Testis (tissue), 3 donors: Measurements from ENCODE around the gene GLG1. TPM values are rescaled to one million over a fixed set of nuclear protein-coding genes. Genes with fewer than 3 reads are reported as not detected.

ENCODE experiments used
- DNase-seq: peaks from one replicate; pipeline ENCODE4 v3.0.0-alpha.2; 2019
- H3K27ac ChIP-seq, 2 donors: fragments of 200-600 bp; sonication (generic); one replicate each; pipeline ENCODE4 v1.5.1; 2019
- H3K27me3 ChIP-seq: fragments of 200-600 bp; sonication (generic); one replicate; pipeline ENCODE4 v1.5.1; 2019
- H3K36me3 ChIP-seq: fragments of 200-600 bp; sonication (generic); one replicate; pipeline ENCODE4 v1.5.1; 2017; ENCODE audit warnings: low read depth; ENCODE audit errors: missing control alignments
- H3K4me1 ChIP-seq: fragments of 200-600 bp; sonication (generic); one replicate; pipeline ENCODE4 v1.5.1; 2019
- H3K4me3 ChIP-seq, 2 donors: fragments of 200-600 bp; sonication (generic); one replicate each; pipeline ENCODE4 v1.5.1; 2017 to 2019
- H3K9me3 ChIP-seq: fragments of 200-600 bp; sonication (generic); one replicate; pipeline ENCODE4 v1.5.1; 2017
- POLR2A ChIP-seq: fragments of 450-650 bp; IDR thresholded peaks from one replicate; pipeline ENCODE4 v1.6.1; 2017; ENCODE audit warnings: antibody characterized with exemption, mild to moderate bottlenecking, moderate library complexity
- WGBS, 2 donors: methylation state at CpG; one replicate each; pipeline ENCODE4 v1.1.5; 2018; 5-methylcytosine and 5-hydroxymethylcytosine counted together
- intact Hi-C: fragments of 100-400 bp; cut with DNase I; formaldehyde crosslinking; loops from one replicate; pipeline ENCODE4 v1.15.1; 2023; ENCODE audit warnings: low total_unique reads
- polyA plus RNA-seq: library from polyadenylated mRNA; stranded (reverse); fragments of 350-450 nt; fragmentation: Illumina TruSeq; extraction: RNeasy Lipid Tissue Mini Kit (QIAGEN cat#74804); gene quantifications from one replicate; pipeline ENCODE4 v1.2.3, GENCODE V29; 2014; ENCODE audit warnings: low read depth, low replicate concordance; ENCODE audit not compliant: insufficient read depth
- total RNA-seq, 2 donors: library from RNA; depleted of rRNA; stranded (reverse); fragments of >200 nt; gene quantifications; one replicate each; pipeline ENCODE4 v1.2.3, GENCODE V29; 2016
- TF ChIP-seq, protein P1 (sequence below), 3 experiments: fragments of 450-650 bp in 2 of 3; fragments of 200-600 bp in 1 of 3; sonication (generic) in 1 of 3; IDR thresholded peaks; one replicate each; pipeline ENCODE4 v1.5.1; 2016 to 2019; ENCODE audit warnings: antibody characterized with exemption in 3 of 3, mild to moderate bottlenecking in 2 of 3, moderate library complexity in 1 of 3

Gene GLG1
- total and polyA plus RNA-seq, 3 donors from 2014 or later, result 151 to 268 (median 206) TPM

DNA sequence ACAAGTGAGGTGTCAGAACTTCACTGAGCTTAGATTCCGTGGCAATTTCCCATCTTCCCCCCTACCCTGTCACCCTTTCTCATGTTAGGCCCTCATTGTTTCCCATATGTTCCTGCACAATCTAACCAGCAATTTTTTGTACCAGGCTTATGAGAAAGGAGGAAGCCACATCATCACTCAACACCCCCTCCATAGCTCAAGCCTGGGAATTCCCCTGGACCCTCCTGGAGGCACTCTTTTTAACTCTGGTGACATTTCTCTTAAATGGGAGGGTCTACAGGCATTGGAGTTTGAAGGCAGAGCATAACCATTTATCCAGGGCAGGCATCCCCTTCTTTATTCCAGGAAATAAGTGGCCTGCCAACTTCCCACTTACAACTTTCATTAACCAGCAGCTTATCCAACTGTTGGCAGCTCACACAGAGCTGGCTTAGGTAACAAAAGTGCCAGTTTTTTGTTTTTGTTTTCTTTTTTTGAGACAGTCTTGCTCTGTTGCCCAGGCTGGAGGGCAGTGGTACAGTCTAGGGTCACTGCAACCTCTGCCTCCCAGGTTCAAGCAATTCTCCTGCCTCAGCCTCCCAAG lies 10.4 kb upstream of the GLG1 start:
- TF ChIP-seq POLR2A, result no peak
- TF ChIP-seq, protein P1, sequence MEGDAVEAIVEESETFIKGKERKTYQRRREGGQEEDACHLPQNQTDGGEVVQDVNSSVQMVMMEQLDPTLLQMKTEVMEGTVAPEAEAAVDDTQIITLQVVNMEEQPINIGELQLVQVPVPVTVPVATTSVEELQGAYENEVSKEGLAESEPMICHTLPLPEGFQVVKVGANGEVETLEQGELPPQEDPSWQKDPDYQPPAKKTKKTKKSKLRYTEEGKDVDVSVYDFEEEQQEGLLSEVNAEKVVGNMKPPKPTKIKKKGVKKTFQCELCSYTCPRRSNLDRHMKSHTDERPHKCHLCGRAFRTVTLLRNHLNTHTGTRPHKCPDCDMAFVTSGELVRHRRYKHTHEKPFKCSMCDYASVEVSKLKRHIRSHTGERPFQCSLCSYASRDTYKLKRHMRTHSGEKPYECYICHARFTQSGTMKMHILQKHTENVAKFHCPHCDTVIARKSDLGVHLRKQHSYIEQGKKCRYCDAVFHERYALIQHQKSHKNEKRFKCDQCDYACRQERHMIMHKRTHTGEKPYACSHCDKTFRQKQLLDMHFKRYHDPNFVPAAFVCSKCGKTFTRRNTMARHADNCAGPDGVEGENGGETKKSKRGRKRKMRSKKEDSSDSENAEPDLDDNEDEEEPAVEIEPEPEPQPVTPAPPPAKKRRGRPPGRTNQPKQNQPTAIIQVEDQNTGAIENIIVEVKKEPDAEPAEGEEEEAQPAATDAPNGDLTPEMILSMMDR (IDR thresholded peaks at IDR 0.05), result no peak
- Histone ChIP-seq H3K27me3 (no peaks in the 10 kb centered on the region), H3K9me3 (no peaks in the 10 kb centered on the region), H3K4me1 (no peaks in the 10 kb centered on the region), H3K4me3 (no peak overlapping the region), H3K27ac (no peak overlapping the region), H3K36me3 (no peaks in the 10 kb centered on the region)
- no peak for DNase-seq
- intact Hi-C loops, result no loop called here
- WGBS, 2 donors, result 96 to 100% methylated on average over 1 of the region's 1 CpG

DNA sequence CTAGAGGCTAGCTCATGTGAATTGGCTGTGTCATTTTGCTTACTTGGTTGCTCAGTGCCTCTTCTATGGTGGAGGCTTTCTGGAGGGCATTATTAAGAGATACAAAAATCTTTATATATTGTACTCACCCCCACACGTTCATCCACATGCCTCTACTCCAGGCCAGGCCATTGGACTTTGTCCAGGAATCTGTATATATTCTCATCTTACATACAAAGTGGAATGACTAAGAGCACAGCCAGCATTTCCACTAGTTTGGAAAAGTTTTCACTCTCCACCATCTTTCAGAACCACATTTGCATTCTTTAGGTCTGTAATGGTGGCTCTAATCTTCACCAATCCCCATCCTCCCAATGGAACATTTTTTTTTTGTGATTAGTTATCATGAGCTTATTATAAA lies 4.8 kb upstream of the GLG1 start:
- H3K27me3 ChIP-seq, result no peaks in the 10 kb centered on the region
- intact Hi-C loops, result no loop called here
- no peaks in the 10 kb centered on the region for H3K4me1 ChIP-seq
- TF ChIP-seq, protein P1 (IDR thresholded peaks at IDR 0.05), result no peak
- TF ChIP-seq POLR2A, result no peak
- no peaks in the 10 kb centered on the region for H3K9me3 ChIP-seq
- WGBS, 2 donors, result 70 to 91% methylated on average over 1 of the region's 1 CpG
- H3K36me3 ChIP-seq, result no peaks in the 10 kb centered on the region
- no peak overlapping the region for H3K27ac ChIP-seq
- H3K4me3 ChIP-seq, result no peak overlapping the region
- no peak for DNase-seq

DNA sequence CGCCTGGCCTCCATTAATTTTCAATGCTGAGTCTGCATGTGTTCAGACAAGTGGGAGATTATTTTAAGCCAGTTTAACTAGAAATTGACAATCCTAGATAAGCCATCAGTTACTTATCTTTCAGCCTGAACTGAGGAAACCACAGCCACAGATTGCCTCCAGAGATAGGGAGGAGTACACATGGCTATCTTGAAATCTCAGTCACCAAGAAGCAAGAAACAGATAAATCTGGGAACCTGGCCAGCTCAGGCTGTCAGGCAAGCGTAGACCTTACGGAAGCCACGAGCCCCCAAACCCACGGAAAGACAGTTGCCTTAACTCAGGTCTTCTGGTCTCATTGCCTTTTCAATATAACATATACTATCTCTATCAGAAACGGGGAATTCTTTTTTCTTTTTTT lies 2.0 kb upstream of the GLG1 start:
- Histone ChIP-seq H3K27ac (no peak overlapping the region), H3K36me3 (no peaks in the 10 kb centered on the region), H3K27me3 (no peaks in the 10 kb centered on the region), H3K4me3 (no peak overlapping the region), H3K9me3 (no peaks in the 10 kb centered on the region), H3K4me1 (peaks cover 12% of the 10 kb centered on the region)
- DNase-seq, result no peak
- TF ChIP-seq, protein P1 (IDR thresholded peaks at IDR 0.05), result no peak
- no peak for TF ChIP-seq POLR2A
- WGBS, 2 donors, result 84 to 87% methylated on average over 6 of the region's 6 CpGs
- intact Hi-C loops, result no loop called here

DNA sequence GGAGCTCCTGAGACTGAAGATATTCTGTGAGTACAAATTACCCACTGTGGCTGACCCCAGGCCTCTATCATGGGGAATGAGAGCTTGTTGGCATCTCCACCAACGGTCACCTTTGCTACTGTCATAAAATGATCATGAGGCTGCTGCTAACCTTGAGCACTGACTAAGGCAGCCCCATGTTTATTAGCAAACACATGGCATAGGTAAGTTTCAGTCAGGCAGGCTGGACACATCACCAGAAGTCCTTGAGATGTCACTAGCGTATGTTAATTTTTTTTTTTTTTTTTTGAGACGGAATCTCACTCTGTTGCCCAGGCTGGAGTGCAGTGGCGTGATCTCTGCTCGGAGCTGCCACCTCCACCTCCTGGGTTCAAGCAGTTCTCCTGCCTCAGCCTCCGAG lies 1.5 kb upstream of the GLG1 start:
- 74 to 87% methylated on average over 6 of the region's 6 CpGs for WGBS, 2 donors
- no peak for DNase-seq
- Histone ChIP-seq H3K4me1 (peaks cover 15% of the 10 kb centered on the region), H3K9me3 (no peaks in the 10 kb centered on the region), H3K36me3 (no peaks in the 10 kb centered on the region), H3K27me3 (no peaks in the 10 kb centered on the region), H3K27ac (no peak overlapping the region), H3K4me3 (no peak overlapping the region)
- no peak for TF ChIP-seq POLR2A
- TF ChIP-seq, protein P1 (IDR thresholded peaks at IDR 0.05), result no peak
- intact Hi-C loops, result no loop called here

DNA sequence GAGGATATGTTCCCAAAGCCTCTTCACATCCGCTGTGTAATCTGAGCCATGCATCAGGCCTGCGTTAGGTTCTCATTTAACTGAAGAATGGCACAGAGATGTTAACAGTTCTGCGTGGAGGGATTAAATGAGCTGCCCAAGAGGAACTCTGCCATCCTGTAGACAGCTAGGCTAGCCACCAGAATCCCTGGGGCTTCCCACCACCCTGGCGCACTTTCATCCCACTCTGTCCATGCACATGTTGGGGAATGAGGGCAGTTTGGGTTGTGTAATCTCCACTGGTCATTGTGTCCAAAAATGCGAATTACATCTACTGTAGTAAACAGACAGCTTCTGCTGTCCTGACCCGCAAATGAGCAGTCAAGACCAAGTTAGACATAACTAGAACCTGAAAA lies 1.0 kb upstream of the GLG1 start:
- no peak overlapping the region for H3K27ac ChIP-seq
- H3K9me3 ChIP-seq, result no peaks in the 10 kb centered on the region
- H3K36me3 ChIP-seq, result no peaks in the 10 kb centered on the region
- 55 to 66% methylated on average over 4 to 6 of the region's 6 CpGs for WGBS, 2 donors
- peaks cover 15% of the 10 kb centered on the region for H3K4me1 ChIP-seq
- no peak overlapping the region for H3K4me3 ChIP-seq
- H3K27me3 ChIP-seq, result no peaks in the 10 kb centered on the region
- intact Hi-C loops, result no loop called here
- no peak for TF ChIP-seq POLR2A
- TF ChIP-seq, protein P1 (IDR thresholded peaks at IDR 0.05), result no peak
- no peak for DNase-seq
